ENCODE results near the gene WDR26. TPM values are rescaled to one million over a fixed set of nuclear protein-coding genes. Genes with fewer than 3 reads are reported as not detected.

Gene WDR26
- total RNA-seq, 1 experiment from 2014 or later, result 81.4 TPM

GRCh38 chr1:224404916-224405603 lies 29.5 kb downstream of the WDR26 start:
- Histone ChIP-seq H3K23me2 (ENCODE audit: insufficient read length, low read depth, low read length, poor library complexity, severe bottlenecking) (no peaks in the 10 kb centered on the region), H2BK15ac (ENCODE audit: low read depth, low read length) (no peak overlapping the region), H3K4me1 (ENCODE audit: insufficient read depth, low read length) (no peaks in the 10 kb centered on the region), H4K91ac (ENCODE audit: insufficient read length, low read depth, low read length) (no peak overlapping the region), H4K8ac (replicated peaks; ENCODE audit: insufficient read length, low read depth, low read length) (no peak overlapping the region), H3K27ac (ENCODE audit: insufficient read length, low read depth, low read length) (no peak overlapping the region), H3K4me2 (ENCODE audit: insufficient read depth, insufficient read length, low read length) (no peak overlapping the region), H2AFZ (ENCODE audit: low read length) (no peak overlapping the region), H3K18ac (ENCODE audit: insufficient read length, low read depth, low read length) (no peak overlapping the region), H3K9me3 (ENCODE audit: control insufficient read depth, low read depth, low read length) (no peaks in the 10 kb centered on the region), H3K23ac (ENCODE audit: insufficient read length, low read depth, low read length) (no peak overlapping the region), H4K20me1 (ENCODE audit: control insufficient read depth, insufficient read depth, insufficient read length) (no peaks in the 10 kb centered on the region), H2AK5ac (ENCODE audit: insufficient read length, low read length) (no peak overlapping the region), H3K9ac (ENCODE audit: extremely low read depth, insufficient read length, low read length) (no peak overlapping the region), H2BK12ac (ENCODE audit: insufficient read length, low read depth, low read length) (no peak overlapping the region), H2BK5ac (ENCODE audit: insufficient read length, low read length) (no peak overlapping the region), H2BK120ac (ENCODE audit: low read depth, low read length, poor library complexity, severe bottlenecking) (no peak overlapping the region), H2BK20ac (ENCODE audit: low read depth, low read length, poor library complexity, severe bottlenecking) (no peak overlapping the region), H3T11ph (ENCODE audit: low read length) (no peak overlapping the region), H3K4ac (ENCODE audit: low read depth, low read length) (no peak overlapping the region), H3K14ac (ENCODE audit: insufficient read depth, low read length) (no peak overlapping the region), H4K5ac (ENCODE audit: insufficient read length, low read depth, low read length) (no peak overlapping the region), H3K27me3 (ENCODE audit: insufficient read depth, low read length) (no peaks in the 10 kb centered on the region), H3K79me1 (ENCODE audit: insufficient read depth, low read depth, low read length, poor library complexity, severe bottlenecking) (no peaks in the 10 kb centered on the region), H3K56ac (ENCODE audit: insufficient read length, low read depth, low read length) (no peak overlapping the region), H3K79me2 (ENCODE audit: insufficient read depth, low read length) (no peaks in the 10 kb centered on the region)
- TF ChIP-seq CTCF (conservative IDR thresholded peaks at IDR 0.05), result no peak
- Mint-ChIP-seq H3K4me3 (no peak overlapping the region), H3K9me3 (no peaks in the 10 kb centered on the region), H3K4me1 (0 out of 4 replicates have a peak, but pooled peaks cover 0 to 4% of the 10 kb centered on the region in 2 experiments), H3K27me3 (ENCODE audit: low read depth) (no peaks in the 10 kb centered on the region), H3K27ac (no peak overlapping the region), H3K36me3 (ENCODE audit: insufficient read depth in 1 of 3, low read depth in 3 of 3) (peaks cover 14 to 82% (median 63%) of the 10 kb centered on the region in 3 experiments)
- WGBS (ENCODE audit: extremely low coverage, insufficient read length, low lambda C conversion rate), result no CpG with 5 or more reads among the region's 3 CpGs
- DNase-seq, result no peak

All from H9 (cell line).